ENCODE results near the gene IRS1. TPM values are rescaled to one million over a fixed set of nuclear protein-coding genes. Genes with fewer than 3 reads are reported as not detected.

The IRS1 gene
- total RNA-seq, 2 donors from 2014 or later = 0.90 to 6.2 TPM

- Mint-ChIP-seq H3K27me3 (no peaks in the 10 kb centered on the region), H3K4me3 (peak overlapping the region; percentile 90), H3K4me1 (peaks cover 15% of the 10 kb centered on the region)
These were observed 7.3 kb downstream of the IRS1 start for GRCh38 chr2:226792155-226792881.

GRCh38 chr2:226791487-226792081, 8.0 kb downstream of the IRS1 start:
- H3K4me1 Mint-ChIP-seq = peaks cover 15% of the 10 kb centered on the region

More at GRCh38 chr2:226792155-226792881, 7.3 kb downstream of the IRS1 start:
- DNase-seq (no peak), ATAC-seq (no peak)
- no peaks in the 10 kb centered on the region for H3K9me3 ChIP-seq (ENCODE audit: control insufficient read depth, low read length, poor library complexity, severe bottlenecking)
- Mint-ChIP-seq H3K36me3 (ENCODE audit: low read depth) (no peaks in the 10 kb centered on the region), H3K27ac (peak overlapping the region; percentile 92)

GRCh38 chr2:226791056-226791486, 8.5 kb downstream of the IRS1 start:
- no peaks in the 10 kb centered on the region for H3K36me3 Mint-ChIP-seq (ENCODE audit: low read depth)
- DNase-seq (peak in 2 of 3 donors; percentile 46 to 62), ATAC-seq (peak; percentile 73)
- peak overlapping the region; percentile 92 for H3K27ac Mint-ChIP-seq
- H3K9me3 ChIP-seq (ENCODE audit: control insufficient read depth, low read length, poor library complexity, severe bottlenecking) = no peaks in the 10 kb centered on the region
- H3K4me3 Mint-ChIP-seq = peak overlapping the region; percentile 90
- no peaks in the 10 kb centered on the region for H3K27me3 Mint-ChIP-seq
- H3K4me1 Mint-ChIP-seq = peaks cover 12% of the 10 kb centered on the region

More at GRCh38 chr2:226791487-226792081, 8.0 kb downstream of the IRS1 start:
- DNase-seq = peak; percentile 89 to 93 (median 91)
- no peaks in the 10 kb centered on the region for H3K27me3 Mint-ChIP-seq
- H3K9me3 ChIP-seq (ENCODE audit: control insufficient read depth, low read length, poor library complexity, severe bottlenecking) = no peaks in the 10 kb centered on the region
- peak overlapping the region; percentile 92 for H3K27ac Mint-ChIP-seq
- peak; percentile 97 for ATAC-seq
- H3K4me3 Mint-ChIP-seq = peak overlapping the region; percentile 90
- no peaks in the 10 kb centered on the region for H3K36me3 Mint-ChIP-seq (ENCODE audit: low read depth)

- Mint-ChIP-seq H3K27me3 (no peaks in the 10 kb centered on the region), H3K4me1 (peaks cover 12% of the 10 kb centered on the region), H3K4me3 (no peak overlapping the region), H3K36me3 (ENCODE audit: low read depth) (no peaks in the 10 kb centered on the region), H3K27ac (peak overlapping the region; percentile 92)
- ATAC-seq = no peak
- H3K9me3 ChIP-seq (ENCODE audit: control insufficient read depth, low read length, poor library complexity, severe bottlenecking) = no peaks in the 10 kb centered on the region
- DNase-seq = no peak
These were observed 9.2 kb downstream of the IRS1 start for GRCh38 chr2:226790431-226790830.

GRCh38 chr2:226790011-226790410, 9.6 kb downstream of the IRS1 start:
- H3K9me3 ChIP-seq (ENCODE audit: control insufficient read depth, low read length, poor library complexity, severe bottlenecking) = no peaks in the 10 kb centered on the region
- peak overlapping the region; percentile 39 for H3K27ac Mint-ChIP-seq
- H3K4me1 Mint-ChIP-seq = peaks cover 12% of the 10 kb centered on the region
- no peak overlapping the region for H3K4me3 Mint-ChIP-seq
- no peaks in the 10 kb centered on the region for H3K36me3 Mint-ChIP-seq (ENCODE audit: low read depth)
- H3K27me3 Mint-ChIP-seq = no peaks in the 10 kb centered on the region
- ATAC-seq (no peak), DNase-seq (no peak)

GRCh38 chr2:226788881-226789490, 10.6 kb downstream of the IRS1 start:
- H3K4me1 Mint-ChIP-seq = peaks cover 12% of the 10 kb centered on the region
- H3K36me3 Mint-ChIP-seq (ENCODE audit: low read depth) = no peaks in the 10 kb centered on the region
- ATAC-seq (no peak), DNase-seq (no peak)
- no peaks in the 10 kb centered on the region for H3K27me3 Mint-ChIP-seq
- H3K9me3 ChIP-seq (ENCODE audit: control insufficient read depth, low read length, poor library complexity, severe bottlenecking) = no peaks in the 10 kb centered on the region
- H3K27ac Mint-ChIP-seq = peak overlapping the region; percentile 39
- H3K4me3 Mint-ChIP-seq = no peak overlapping the region

- Mint-ChIP-seq H3K27me3 (no peaks in the 10 kb centered on the region), H3K27ac (no peak overlapping the region), H3K4me1 (peaks cover 12% of the 10 kb centered on the region), H3K4me3 (no peak overlapping the region), H3K36me3 (ENCODE audit: low read depth) (no peaks in the 10 kb centered on the region)
- H3K9me3 ChIP-seq (ENCODE audit: control insufficient read depth, low read length, poor library complexity, severe bottlenecking) = no peaks in the 10 kb centered on the region
- no peak for ATAC-seq
- no peak for DNase-seq
These were observed 11.6 kb downstream of the IRS1 start for GRCh38 chr2:226788064-226788463.

GRCh38 chr2:226783885-226784284, 15.7 kb downstream of the IRS1 start:
- Mint-ChIP-seq H3K4me3 (no peak overlapping the region), H3K4me1 (no peaks in the 10 kb centered on the region), H3K36me3 (ENCODE audit: low read depth) (no peaks in the 10 kb centered on the region), H3K27me3 (peaks cover 7% of the 10 kb centered on the region), H3K27ac (no peak overlapping the region)
- no peak for ATAC-seq
- no peaks in the 10 kb centered on the region for H3K9me3 ChIP-seq (ENCODE audit: control insufficient read depth, low read length, poor library complexity, severe bottlenecking)
- no peak for DNase-seq

- ATAC-seq (no peak), DNase-seq (no peak)
- Mint-ChIP-seq H3K4me1 (peaks cover 3% of the 10 kb centered on the region), H3K27ac (no peak overlapping the region), H3K27me3 (peaks cover 11% of the 10 kb centered on the region), H3K4me3 (no peak overlapping the region), H3K36me3 (ENCODE audit: low read depth) (no peaks in the 10 kb centered on the region)
- H3K9me3 ChIP-seq (ENCODE audit: control insufficient read depth, low read length, poor library complexity, severe bottlenecking) = no peaks in the 10 kb centered on the region
These were observed 17.4 kb downstream of the IRS1 start for GRCh38 chr2:226782092-226782713.

- H3K4me1 Mint-ChIP-seq = peaks cover 3% of the 10 kb centered on the region
- no peak overlapping the region for H3K4me3 Mint-ChIP-seq
- H3K27ac Mint-ChIP-seq = no peak overlapping the region
- no peak for DNase-seq
- H3K9me3 ChIP-seq (ENCODE audit: control insufficient read depth, low read length, poor library complexity, severe bottlenecking) = no peaks in the 10 kb centered on the region
- no peak for ATAC-seq
- H3K27me3 Mint-ChIP-seq = peaks cover 11% of the 10 kb centered on the region
- H3K36me3 Mint-ChIP-seq (ENCODE audit: low read depth) = no peaks in the 10 kb centered on the region
These were observed 19.2 kb downstream of the IRS1 start for GRCh38 chr2:226780431-226780830.

- Mint-ChIP-seq H3K4me1 (peaks cover 11% of the 10 kb centered on the region), H3K4me3 (no peak overlapping the region), H3K27ac (no peak overlapping the region), H3K36me3 (ENCODE audit: low read depth) (no peaks in the 10 kb centered on the region), H3K27me3 (peaks cover 11% of the 10 kb centered on the region)
- DNase-seq (no peak), ATAC-seq (no peak)
- no peaks in the 10 kb centered on the region for H3K9me3 ChIP-seq (ENCODE audit: control insufficient read depth, low read length, poor library complexity, severe bottlenecking)
These were observed 22.0 kb downstream of the IRS1 start for GRCh38 chr2:226777611-226778010.

- Mint-ChIP-seq H3K4me3 (no peak overlapping the region), H3K4me1 (peaks cover 17% of the 10 kb centered on the region), H3K27me3 (peaks cover 11% of the 10 kb centered on the region), H3K27ac (no peak overlapping the region), H3K36me3 (ENCODE audit: low read depth) (no peaks in the 10 kb centered on the region)
- no peaks in the 10 kb centered on the region for H3K9me3 ChIP-seq (ENCODE audit: control insufficient read depth, low read length, poor library complexity, severe bottlenecking)
- DNase-seq = no peak
- no peak for ATAC-seq
These were observed 23.5 kb downstream of the IRS1 start for GRCh38 chr2:226776104-226776503.

- no peaks in the 10 kb centered on the region for H3K36me3 Mint-ChIP-seq (ENCODE audit: low read depth)
- H3K27me3 Mint-ChIP-seq = peaks cover 11% of the 10 kb centered on the region
- H3K27ac Mint-ChIP-seq = no peak overlapping the region
- H3K4me3 Mint-ChIP-seq = no peak overlapping the region
- no peak for DNase-seq
- no peak for ATAC-seq
- peaks cover 19% of the 10 kb centered on the region for H3K4me1 Mint-ChIP-seq
- H3K9me3 ChIP-seq (ENCODE audit: control insufficient read depth, low read length, poor library complexity, severe bottlenecking) = no peaks in the 10 kb centered on the region
These were observed 24.5 kb downstream of the IRS1 start for GRCh38 chr2:226775032-226775509.
